ENCODE measurements around the gene VRK2.
"Not testable (repeated sequence)": the region's sequence is repeated elsewhere in the genome, so short reads cannot be mapped to it uniquely, and the experiment has no call there.

Gene VRK2

DNA sequence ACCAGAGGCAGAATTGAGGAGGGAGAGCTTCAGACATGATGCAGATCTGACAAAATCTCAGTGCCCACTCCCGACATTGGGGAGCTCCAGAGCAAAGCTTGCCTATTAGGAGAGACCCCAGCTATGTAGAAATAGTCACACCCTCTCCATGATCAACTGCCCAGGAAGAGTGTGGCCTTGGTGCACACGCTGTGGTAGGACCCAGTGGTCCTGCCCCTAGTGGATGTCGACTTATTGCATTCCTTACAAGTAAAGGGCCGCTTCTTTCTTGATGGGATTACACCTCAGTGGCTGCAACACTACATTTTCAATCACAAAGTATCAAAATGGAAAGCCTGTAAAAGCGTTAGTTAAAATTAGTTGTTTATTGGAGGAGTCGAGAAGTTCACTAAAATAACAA lies 64.2 kb downstream of the VRK2 start:
- no peak for DNase-seq

DNA sequence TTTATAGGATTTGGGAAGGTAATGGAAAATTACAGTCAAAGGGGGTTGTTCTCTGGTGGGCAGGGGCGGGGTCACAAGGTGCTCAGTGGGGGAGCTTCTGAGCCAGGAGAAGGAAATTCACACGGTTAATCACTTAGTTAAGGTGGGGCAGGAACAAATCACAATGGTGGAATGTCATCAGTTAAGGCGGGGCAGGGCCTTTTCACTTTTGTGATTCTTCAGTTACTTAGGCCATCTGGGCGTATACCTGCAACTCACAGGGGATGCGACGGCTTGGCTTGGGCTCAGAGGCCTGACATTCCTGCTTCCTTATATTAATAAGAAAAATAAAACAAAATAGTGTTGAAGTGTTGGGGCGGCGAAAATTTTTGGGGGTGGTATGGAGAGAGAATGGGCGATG lies 67.0 kb downstream of the VRK2 start:
- not testable (repeated sequence) for DNase-seq

DNA sequence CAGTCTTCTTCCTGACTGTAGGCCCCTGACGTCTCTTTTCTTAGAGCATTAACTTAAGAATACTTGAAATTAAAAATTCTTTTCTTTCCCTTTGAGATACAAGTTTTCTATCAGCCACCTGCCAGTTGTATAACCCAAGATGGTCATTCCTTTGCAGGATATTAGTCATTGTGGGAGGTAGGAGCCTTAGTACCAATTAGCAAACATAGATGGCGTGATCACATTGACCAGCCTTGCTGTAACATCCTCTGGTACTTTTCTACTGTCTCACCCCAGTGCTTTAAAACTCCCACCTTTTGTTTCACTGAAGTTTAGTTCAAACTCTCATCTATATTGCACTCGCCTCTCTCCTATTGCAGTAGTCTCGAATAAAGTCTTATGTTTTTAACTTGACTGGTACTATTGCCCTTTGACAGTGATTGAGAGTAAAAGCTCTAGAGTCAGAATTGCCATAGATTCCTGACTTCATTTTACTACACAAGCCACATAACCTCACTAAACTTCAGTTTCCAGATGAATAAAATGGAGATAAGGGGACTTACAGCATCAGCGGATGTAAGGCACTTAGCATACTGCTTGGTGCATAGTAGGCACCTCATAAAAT lies 74.1 kb downstream of the VRK2 start:
- no peak for DNase-seq

DNA sequence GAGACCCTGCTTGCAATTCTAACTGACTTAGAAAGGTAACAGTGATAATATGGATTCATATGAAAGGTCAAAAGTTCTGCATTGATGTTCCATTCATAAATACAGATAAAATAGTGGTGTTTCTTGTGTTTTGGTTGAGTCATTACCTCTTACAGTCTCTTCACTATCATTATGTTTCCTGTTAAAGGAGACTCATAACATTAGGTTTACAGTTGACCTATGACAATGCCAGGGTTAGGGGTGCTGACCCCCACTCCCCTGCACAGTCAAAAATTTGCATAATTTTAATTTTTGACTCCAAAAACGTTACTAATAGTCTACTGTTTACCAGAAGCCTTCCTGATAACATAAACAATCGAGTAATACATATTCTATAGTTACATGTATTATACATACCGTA lies 75.4 kb downstream of the VRK2 start:
- DNase-seq = no peak

DNA sequence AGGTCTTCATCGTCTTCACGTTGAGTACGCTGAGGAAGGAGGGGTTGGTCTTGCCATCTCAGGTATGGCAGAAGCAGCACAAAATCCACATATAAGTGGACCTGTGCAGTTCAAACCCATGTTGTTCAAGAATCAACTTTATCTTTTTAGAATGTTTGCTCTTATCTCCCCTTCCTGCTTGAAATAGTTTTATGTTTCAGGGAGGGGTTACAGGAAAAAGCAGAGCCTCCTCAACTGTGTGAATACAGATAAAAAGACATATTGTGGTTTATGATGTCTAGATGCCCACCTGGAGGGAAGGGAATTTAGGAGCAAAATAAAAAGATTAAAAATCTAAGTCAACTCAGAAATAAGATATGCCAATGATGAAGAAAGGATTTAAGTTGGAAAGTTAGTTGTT lies 75.9 kb downstream of the VRK2 start:
- DNase-seq = no peak

DNA sequence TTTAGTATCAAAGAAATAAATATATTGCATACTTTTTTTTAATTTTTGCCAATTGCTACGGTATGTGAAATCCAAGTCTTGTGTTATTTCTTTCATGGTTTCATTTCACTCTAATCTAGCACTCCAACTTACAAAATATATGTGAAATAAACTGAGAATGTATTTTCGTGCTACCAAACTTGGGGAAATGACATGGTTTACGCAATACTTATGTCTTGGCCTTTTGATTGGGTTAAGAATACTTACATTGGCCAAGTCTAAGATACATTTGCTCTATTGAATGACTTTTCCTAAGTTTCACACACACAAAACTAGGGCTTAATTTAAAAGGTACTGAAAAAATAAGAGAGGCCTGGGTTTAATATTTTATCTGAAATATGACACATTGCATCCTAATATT lies 80.5 kb downstream of the VRK2 start:
- DNase-seq = no peak

DNA sequence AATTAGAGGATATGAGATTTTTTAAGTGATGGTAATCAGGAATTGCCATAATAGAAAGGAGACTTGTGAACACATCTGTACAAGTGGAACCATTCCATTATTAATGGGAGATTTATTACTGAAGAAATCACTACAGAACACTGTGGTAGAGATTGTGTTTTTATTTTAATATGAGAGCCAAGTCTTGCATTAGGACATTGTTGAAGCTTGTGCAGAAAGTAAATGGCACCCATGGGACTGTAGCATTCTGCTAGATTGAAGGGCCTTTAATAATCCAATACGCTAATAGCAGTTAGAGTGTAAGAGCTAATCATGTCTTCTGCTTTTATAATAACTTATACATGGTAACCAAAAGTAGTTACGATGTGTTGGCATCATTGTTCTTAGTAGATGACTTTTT lies 83.6 kb downstream of the VRK2 start:
- no peak for DNase-seq

DNA sequence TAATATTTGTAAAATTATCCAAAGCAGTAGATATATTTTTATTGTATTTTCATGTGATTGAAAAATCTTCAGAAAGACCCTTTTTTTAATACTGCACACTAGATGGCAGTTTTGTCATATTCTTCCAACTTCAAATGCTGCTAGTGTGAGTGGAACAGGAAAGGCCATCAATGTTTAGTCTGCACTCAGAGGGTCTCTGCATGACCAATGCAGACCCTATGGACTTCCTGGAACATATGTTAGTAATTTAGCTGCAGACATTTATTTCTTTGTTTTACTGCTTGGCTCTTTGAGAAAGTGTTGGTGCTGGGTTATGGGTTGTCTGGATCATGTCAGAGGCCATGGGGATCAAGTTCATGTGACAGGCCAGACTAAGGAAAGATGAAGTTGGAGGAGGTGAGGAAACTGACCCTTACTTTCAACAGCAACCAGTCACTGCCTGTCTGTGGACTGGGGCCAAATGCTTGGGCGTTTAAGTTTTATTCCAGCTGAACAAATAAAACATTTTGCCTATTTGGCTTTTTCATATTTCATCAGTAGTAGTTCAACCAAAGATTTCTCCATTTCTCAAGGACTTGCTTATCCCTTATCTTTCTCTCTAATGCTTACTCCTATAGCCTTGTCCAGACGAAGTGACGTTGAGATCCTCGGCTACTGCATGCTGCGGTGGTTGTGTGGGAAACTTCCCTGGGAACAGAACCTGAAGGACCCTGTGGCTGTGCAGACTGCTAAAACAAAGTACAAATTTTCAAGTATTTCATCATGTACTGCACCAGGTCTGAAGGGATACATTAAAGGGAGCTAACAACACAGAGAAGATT lies 84.8 kb downstream of the VRK2 start:
- no peak for DNase-seq

DNA sequence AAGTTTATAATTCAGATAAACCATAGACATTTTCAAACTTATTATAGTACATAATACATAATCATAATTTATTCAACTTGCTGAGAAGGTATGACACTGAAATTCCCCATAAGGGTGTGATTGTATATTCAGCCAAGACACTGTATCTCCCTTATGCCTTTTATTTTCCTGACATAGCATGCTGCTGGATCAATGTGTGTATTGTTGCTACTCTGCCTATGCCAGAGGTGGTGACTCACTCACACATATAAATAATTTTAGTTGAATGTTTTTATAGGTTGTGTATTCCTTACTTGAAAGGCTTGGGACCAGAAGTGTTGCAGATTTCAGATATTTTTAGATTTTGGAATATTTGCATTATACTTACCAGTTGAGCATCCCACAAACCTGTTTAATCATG lies 86.8 kb downstream of the VRK2 start:
- no peak for DNase-seq

DNA sequence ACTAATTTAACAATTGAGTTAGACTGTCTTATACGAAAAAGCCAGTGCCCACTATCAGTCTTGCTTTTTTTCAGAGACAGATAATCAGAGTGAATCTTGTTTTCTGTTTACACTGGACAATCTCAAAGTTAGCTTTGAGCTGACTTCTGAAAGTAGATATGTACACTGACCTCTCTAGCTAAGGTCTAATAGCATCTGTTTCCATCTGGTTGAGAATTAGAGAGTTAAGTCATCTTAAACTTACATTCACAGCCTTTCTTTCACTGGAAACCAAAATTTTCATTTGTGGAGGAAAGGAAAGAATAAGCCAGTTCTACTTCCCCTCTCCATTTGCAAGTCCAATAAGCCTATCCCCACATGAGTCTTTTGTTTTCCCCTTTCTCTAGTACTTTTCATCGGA lies 89.3 kb downstream of the VRK2 start:
- no peak for DNase-seq

DNA sequence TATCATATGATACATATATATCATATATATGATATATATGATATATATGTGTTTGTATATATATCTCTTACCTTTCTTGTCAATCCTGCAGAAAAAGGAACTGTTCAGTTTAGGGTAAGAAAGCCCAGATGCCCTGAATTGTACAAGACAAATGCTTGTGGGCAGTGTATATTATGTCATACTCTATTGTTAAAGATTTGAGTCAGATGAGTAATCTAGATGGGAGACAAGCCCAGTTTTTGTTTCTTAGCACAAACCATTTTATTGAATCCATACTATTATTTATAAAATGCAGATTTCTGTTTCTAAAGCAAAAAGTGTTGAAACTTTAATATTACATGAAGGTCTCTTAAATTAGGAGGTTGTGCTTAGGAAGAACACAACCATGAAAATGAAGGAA lies 90.6 kb downstream of the VRK2 start:
- no peak for DNase-seq

DNA sequence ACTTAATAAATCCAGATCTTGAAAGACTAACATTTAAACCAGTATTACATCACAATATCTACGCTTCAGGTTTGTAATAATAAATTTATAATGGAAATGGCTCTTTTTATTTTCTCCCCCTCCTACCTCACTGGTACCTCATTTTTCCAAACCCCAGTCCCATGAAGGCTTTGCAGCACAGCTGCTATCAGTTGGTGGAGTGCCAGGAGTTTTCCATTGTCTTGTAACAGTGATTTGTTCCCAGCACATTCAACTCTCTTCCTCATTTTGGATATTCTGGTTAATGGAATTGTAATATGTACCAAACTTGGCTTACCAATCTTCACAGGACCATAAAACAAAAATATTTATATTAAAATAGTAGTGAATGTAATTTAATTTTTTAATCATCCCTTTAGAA lies 91.2 kb downstream of the VRK2 start:
- DNase-seq = no peak

DNA sequence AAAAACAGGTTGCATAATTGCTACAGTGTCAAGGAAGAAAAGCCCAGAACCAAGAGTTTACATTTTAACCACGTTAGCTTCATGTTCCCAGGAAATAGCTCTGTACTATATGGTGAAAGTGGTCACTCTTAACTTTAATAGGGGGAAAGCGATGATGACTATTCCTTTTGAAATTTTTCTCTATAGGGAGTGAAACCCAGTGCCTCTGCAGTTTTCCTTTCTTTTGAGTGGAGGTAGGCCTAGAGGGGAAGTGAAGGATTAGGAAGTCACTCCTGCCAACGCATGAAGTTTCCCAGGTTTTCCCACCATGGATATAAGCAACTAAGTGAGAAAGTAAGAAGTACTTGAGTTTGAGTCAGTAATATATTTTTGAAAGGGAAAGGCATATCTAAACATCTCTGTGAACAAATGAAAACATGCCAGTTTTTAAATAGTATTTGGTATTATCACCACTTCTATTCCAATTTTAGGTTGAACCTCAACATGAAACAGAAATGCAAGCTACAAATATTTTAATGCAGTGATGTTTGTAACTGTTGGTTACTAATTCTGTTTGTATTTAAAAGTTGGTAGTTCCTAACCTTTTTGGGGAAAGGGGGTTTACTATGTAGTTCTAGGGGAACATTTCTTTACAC lies 91.9 kb downstream of the VRK2 start:
- DNase-seq = no peak

DNA sequence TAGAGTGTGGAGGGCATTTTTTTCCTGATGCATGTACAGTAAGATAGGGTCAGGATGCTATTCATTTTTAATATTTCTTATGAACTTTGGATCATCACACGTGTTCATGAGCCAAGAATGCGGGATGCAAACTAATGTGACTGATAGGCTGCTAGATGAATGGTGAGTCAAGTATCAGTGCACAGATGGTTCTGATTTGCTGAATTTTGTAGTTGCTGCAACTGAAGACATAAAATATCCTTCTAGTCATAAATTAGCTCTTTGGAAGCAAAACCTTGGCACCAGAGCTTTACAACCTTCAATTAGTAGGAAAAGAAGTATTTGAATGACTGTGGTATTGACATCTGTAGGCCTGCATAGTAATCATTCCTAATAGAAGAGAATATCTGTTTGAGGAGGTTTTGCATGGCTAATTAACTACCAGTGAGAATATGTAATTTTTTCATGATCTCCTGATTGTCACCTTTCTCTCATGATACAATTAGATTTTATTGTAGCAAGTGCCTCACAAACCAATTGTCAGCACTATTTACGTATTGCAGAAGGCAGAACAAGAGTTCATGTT lies 94.0 kb downstream of the VRK2 start:
- no peak for DNase-seq

DNA sequence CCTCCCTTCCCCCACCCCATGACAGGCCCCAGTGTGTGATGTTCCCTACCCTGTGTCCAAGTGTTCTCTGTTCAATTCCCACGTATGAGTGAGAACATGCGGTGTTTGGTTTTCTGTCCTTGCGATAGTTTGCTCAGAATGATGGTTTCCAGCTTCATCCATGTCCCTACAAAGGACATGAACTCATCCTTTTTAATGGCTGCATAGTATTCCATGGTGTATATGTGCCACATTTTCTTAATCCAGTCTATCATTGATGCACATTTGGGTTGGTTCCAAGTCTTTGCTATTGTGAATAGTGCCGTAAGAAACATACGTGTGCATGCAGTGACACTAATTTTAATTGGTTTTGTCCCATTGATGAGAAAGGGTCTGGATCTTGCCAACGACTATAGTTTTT lies 99.2 kb downstream of the VRK2 start:
- DNase-seq = not testable (repeated sequence)

DNA sequence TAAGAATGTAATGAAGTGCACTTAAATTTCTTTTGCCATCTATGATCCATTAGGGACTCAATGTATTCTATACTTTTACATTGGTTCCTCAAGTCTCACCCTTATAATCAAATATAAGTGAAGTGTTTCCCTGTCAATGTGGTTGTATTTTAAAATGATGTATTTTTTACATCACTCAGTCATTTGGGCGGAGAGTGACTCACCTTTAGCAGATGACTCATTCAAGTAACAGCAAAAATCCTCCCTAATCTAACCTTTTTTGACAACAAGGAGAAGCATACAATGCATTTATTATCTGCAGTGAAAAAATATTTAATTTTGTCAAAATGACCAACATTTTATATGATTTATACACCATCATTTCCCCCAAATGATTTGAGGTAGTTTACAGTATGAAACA lies 100.1 kb downstream of the VRK2 start:
- DNase-seq = no peak

DNA sequence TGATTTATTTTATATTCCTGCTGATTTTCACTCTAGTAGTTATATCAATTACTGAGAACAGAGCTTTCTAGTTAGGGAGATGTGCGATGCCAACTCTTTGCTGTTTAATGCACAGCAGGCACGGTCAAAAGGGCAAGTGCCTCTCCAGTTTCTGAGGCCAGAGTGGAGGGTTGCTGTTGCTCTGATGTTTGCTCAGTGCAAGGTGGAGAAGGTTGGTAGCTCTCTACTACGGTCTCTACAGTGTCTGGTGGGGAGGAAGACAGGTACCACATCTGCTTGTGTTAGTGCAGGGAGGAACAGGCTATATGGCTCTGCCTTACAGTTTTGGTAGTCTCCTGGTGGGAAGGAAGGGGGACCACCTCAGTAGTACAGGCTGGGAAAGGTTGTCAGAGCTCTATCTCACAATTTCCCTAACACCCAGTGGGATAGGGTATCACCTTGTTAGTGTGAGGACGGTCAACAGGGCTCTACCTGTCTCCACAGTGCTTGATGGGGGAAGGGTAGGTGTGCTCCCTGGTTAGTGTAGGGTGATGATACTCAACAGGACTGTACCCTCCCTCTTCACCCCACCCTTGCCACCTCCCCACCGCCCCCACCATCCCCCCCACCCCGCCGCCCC lies 108.7 kb downstream of the VRK2 start:
- no peak for DNase-seq

DNA sequence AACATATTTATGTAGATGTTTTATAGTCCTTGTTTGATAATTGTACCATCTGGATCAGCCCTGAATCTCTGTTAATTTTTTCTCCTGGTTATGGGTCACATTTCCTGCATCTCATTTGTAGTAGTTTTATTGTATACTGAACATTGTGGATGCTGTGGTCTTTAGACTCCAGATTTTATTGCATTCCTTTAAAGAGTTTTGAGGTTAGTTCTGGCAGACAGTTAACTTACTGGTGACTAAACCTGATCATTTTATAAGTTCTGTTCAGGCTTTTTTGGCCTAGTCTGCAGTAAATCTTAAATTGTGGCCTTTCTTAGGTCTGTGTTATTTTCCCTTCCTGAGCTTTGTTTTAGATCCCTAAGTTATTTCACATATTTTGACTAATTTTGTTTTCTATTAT lies 110.2 kb downstream of the VRK2 start:
- no peak for DNase-seq

DNA sequence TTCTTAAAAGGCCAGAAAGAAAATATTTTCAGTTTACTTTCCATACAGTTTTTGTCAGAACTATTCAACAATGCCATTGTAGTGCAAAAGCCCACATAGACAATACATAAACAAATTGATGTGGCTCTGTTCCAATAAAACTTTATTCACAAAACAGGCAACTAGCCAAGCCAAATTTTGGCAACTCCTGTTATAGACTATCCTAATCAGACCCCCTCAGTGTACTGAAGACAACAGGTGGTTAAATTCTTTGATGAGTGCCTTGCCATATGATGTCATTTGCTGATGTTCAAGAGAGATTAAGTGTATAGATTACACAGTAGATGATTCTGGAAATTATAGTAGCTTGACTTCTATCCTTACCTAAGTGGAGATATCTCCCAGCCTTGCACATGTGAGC lies 111.1 kb downstream of the VRK2 start:
- DNase-seq = no peak

DNA sequence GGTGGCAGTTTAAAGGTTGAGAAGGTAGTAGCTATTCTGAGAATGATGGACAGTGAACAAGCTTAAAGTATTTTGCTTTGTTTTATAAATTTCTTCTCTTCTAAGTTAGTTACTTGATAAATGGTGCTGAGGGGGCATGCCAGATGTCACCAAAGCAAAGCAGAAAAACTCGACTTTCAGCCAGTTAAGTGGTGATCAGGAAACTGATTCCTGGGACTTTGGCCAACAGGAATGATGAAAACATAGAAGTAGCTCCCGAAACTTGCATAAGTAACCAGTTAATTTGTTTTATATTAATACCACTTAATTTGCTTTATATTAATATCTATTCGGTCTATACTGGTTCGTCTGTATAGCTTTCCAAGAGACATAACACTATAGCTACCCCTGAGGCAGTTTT lies 111.9 kb downstream of the VRK2 start:
- no peak for DNase-seq

DNA sequence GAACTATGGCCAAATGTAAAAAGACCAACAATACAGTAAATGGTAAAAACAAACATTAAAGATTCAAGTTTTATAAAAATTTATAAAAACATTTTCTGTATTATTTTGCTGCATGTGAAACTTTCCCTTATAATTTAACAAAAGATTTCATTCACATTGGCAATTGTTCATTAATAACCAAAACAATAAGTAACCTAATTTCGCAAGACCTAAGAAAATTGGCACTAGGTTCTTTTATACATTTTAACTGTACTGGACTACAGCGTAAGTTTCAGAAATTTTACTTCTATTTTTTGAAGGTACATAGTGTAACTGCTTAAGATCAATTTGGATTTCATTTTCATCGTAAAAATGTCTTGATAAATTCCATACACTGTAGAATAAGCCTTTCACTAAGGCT lies 117.3 kb downstream of the VRK2 start:
- no peak for DNase-seq

DNA sequence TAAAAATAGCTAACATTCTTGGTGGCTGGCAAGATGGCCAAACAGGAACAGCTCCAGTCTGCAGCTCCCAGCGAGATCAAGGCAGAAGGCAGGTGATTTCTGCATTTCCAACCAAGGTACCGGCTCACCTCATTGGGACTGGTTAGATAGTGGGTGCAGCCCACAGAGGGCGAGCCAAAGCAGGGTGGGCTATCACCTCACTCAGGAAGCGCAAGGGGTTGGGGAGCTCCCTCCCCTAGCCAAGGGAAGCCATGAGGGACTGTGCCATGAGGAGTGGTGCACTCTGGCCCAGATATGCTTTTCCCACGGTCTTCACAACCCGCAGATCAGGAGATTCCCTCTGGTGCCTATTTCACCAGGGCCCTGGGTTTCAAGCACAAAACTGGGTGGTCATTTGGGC lies 121.5 kb downstream of the VRK2 start:
- not testable (repeated sequence) for DNase-seq

DNA sequence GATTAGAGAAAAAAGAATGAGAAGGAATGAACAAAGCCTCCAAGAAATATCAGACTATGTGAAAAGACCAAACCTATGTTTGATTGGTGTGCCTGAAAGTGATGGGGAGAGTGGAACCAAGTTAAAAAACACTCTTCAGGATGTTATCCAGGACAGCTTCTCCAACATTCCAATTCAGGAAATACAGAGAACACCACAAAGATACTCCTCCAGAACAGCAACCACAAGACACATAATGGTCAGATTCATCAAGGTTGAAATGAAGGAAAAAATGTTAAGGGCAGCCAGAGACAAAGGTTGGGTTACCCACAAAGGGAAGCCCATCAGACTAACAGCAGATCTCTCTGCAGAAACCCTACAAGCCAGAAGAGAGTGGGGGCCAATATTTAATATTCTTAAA lies 123.2 kb downstream of the VRK2 start:
- DNase-seq = not testable (repeated sequence)

Data from activated CD4-positive, alpha-beta T cell treated with anti-CD3 and anti-CD28 coated beads, Interleukin-2, amount 50 U/mL, for 1 hour (primary cell).